ENCODE data around the gene SYT12. TPM values are rescaled to one million over a fixed set of nuclear protein-coding genes. Genes with fewer than 3 reads are reported as not detected.

SYT12 gene
- total and polyA plus RNA-seq, 2 of the 13 experiments (the other 11 are each of a cell fraction or from before 2014, with no cell fraction given), result 0.01 to 0.02 TPM

GRCh38 chr11:66996609-66997273 lies 26.2 kb upstream of the SYT12 start (continued):
- TF ChIP-seq ZNF451 (CRISPR knock-in tag; IDR thresholded peaks at IDR 0.05), result no peak
- no peak for TF ChIP-seq ZNF224 (CRISPR knock-in tag; IDR thresholded peaks at IDR 0.05)
- TF ChIP-seq, protein P1, sequence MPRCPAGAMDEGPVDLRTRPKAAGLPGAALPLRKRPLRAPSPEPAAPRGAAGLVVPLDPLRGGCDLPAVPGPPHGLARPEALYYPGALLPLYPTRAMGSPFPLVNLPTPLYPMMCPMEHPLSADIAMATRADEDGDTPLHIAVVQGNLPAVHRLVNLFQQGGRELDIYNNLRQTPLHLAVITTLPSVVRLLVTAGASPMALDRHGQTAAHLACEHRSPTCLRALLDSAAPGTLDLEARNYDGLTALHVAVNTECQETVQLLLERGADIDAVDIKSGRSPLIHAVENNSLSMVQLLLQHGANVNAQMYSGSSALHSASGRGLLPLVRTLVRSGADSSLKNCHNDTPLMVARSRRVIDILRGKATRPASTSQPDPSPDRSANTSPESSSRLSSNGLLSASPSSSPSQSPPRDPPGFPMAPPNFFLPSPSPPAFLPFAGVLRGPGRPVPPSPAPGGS (CRISPR knock-in tag; IDR thresholded peaks at IDR 0.05), result no peak
- no peak; the same call in 1 of the 2 replicates for TF ChIP-seq ZBED4 (CRISPR knock-in tag; IDR thresholded peaks at IDR 0.05; ENCODE audit: borderline replicate concordance)
- TF ChIP-seq, protein P2, sequence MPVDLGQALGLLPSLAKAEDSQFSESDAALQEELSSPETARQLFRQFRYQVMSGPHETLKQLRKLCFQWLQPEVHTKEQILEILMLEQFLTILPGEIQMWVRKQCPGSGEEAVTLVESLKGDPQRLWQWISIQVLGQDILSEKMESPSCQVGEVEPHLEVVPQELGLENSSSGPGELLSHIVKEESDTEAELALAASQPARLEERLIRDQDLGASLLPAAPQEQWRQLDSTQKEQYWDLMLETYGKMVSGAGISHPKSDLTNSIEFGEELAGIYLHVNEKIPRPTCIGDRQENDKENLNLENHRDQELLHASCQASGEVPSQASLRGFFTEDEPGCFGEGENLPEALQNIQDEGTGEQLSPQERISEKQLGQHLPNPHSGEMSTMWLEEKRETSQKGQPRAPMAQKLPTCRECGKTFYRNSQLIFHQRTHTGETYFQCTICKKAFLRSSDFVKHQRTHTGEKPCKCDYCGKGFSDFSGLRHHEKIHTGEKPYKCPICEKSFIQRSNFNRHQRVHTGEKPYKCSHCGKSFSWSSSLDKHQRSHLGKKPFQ (CRISPR knock-in tag; IDR thresholded peaks at IDR 0.05; ENCODE audit: insufficient replicate concordance), result no peak
- TF ChIP-seq ARID5B (CRISPR knock-in tag; IDR thresholded peaks at IDR 0.05), result peak; percentile 48; the same call in 1 of the 2 replicates

Data from HepG2 (cell line).